NCI-H1436 (cell line): ENCODE measurements around the gene RNU1-2.
"Not testable (repeated sequence)": the region's sequence is repeated elsewhere in the genome, so short reads cannot be mapped to it uniquely, and the experiment has no call there.

ENCODE experiments used
- DNase-seq: peaks from one replicate; lab custom pipeline; 2025; lab: John Stamatoyannopoulos, UW

The RNU1-2 gene

GRCh38 chr1:16927256-16927655 is 31.5 kb downstream of the RNU1-2 start:
- DNase-seq: no peak

GRCh38 chr1:16927711-16928485 is 32.1 kb downstream of the RNU1-2 start:
- no peak for DNase-seq

GRCh38 chr1:16929146-16930041 is 33.6 kb downstream of the RNU1-2 start:
- DNase-seq: not testable (repeated sequence)

- DNase-seq: not testable (repeated sequence)
Observed at GRCh38 chr1:16931206-16931934, 35.6 kb downstream of the RNU1-2 start.

GRCh38 chr1:16933945-16934344 is 38.2 kb downstream of the RNU1-2 start:
- DNase-seq: not testable (repeated sequence)

GRCh38 chr1:16936580-16936979 is 40.8 kb downstream of the RNU1-2 start:
- DNase-seq: not testable (repeated sequence)

- no peak for DNase-seq
Observed at GRCh38 chr1:16938351-16939321, 42.9 kb downstream of the RNU1-2 start.

- DNase-seq: not testable (repeated sequence)
Observed at GRCh38 chr1:16939386-16940180, 43.8 kb downstream of the RNU1-2 start.

- no peak for DNase-seq
Observed at GRCh38 chr1:16944038-16944437, 48.3 kb downstream of the RNU1-2 start.

- DNase-seq: not testable (repeated sequence)
Observed at GRCh38 chr1:16945512-16945911, 49.7 kb downstream of the RNU1-2 start.
